Measurements from ENCODE around the gene AIFM1. TPM values are rescaled to one million over a fixed set of nuclear protein-coding genes. Genes with fewer than 3 reads are reported as not detected.
A peak's percentile ranks its signal among the peaks of the same experiment; 100 is the strongest.

Gene AIFM1
- total RNA-seq = 16.3 TPM

- peak; percentile 90 for DNase-seq
These were observed at the start of gene AIFM1 for GRCh38 chrX:130165703-130166502. Gene AIFM1 (minus strand): TSS chrX:130165841. CDS start chrX:130165656, 185 bp downstream.

- DNase-seq = no peak
These were observed 47.7 kb upstream of the AIFM1 start for GRCh38 chrX:130213376-130213775.

DNA sequence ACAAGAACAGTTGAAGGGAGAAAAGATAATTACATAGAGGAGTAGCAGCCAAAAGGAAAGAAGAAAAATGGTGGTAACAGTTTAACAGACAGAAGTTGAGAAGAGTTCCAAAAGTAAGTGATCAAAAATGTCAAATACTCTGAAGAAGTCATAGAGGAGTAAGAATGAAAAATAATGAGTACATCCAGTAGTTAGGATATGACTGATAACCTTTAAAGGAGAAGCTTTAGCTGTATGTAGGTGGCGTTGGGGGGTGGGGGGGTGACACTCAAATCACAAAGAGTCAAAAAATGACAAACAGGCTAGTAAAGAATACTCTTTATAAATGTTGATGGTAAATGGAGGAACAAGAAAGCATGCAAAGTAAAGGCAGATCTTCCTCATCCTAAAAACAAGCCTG is 46.7 kb upstream of the AIFM1 start:
- DNase-seq = no peak

DNA sequence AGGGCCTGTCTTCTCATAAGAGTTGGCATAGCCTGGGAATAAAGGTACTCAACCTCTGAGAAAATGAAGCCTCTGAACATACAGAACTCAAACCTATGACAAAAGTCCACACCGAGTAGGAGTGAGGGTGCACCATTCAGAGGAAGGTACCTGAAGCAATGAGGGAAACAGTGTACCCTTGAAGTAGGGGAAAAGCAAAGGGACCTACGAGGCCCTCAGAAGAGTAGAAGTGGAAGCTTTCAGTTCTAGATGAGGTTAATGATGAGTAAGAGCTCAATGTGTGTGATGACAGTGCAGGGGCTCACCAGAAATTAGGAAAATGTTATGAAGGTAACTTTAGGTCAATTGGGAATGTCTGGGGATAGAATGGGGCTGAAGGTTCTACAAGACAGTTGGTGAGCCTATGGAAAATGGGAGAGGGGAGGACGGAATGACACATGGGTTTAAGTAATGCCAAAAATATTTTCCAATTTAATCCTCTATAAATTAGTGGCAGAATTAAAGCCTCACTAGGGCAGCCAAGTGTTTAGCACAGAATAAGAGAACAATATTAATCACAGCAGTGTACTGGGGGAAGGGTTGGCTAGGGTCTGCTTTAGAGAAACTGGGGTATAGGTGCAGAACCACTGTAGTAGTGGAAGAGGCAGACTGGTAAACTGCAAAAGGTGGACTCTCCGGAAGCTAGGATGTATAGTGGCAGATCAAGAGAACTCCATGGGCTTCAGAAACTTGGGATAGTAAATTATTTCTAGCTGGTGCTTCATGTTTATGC is 46.0 kb upstream of the AIFM1 start:
- DNase-seq = no peak

- no peak for DNase-seq
These were observed 39.0 kb upstream of the AIFM1 start for GRCh38 chrX:130204647-130205046.

- no peak for DNase-seq
These were observed 31.8 kb upstream of the AIFM1 start for GRCh38 chrX:130197464-130197863.

GRCh38 chrX:130196466-130196865 is 30.8 kb upstream of the AIFM1 start:
- DNase-seq = peak; percentile 53

DNA sequence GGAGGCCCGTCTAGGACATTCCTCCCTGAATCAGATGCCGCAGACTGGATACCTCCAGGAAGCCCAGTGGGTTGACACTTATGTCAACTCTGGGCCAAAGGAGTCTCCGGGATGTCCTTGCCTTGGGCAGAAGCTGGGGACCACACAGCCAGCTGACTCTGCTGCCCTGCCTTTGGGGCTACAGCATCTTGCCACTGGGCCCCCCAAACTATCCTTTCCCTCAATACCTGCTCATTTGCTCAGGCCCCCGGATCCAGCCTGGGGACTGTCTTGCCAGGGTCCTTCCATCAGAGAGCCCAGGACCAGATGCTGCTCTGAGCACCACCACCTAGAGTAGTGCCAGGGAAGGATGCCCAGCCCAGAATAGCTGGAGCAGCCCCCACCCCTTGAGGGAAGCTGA is 25.2 kb upstream of the AIFM1 start:
- DNase-seq = no peak

- peak; percentile 31 for DNase-seq
These were observed 21.0 kb upstream of the AIFM1 start for GRCh38 chrX:130186651-130187050.

DNA sequence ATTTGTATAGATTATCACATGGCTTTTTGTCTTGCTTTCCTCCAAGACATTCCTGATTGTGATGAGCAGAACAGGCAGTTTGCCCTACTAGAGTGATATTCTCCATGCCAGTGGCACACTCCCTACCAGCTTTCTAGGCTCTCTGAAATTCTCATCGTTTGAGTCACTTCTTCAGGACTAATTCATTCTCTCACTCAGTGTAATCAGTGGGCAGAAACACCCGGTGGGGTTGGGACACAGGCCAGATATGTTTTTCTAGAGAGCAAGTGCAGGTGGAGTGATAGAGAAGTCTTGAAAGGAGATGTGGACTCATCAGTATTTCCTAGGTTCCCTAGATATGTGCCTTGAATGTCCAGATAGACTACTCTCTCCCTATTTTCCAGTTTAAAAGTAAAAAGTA is 19.2 kb upstream of the AIFM1 start:
- DNase-seq = no peak

DNA sequence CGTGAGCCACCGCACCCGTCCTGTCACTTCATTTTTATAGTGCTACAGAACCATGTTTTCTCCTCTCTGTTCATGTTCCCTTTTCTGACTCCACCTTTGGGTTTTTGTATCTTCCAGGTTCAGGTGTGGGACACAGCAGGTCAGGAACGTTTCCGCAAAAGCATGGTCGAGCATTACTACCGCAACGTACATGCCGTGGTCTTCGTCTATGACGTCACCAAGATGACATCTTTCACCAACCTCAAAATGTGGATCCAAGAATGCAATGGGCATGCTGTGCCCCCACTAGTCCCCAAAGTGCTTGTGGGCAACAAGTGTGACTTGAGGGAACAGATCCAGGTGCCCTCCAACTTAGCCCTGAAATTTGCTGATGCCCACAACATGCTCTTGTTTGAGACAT is 18.5 kb upstream of the AIFM1 start:
- no peak for DNase-seq

DNA sequence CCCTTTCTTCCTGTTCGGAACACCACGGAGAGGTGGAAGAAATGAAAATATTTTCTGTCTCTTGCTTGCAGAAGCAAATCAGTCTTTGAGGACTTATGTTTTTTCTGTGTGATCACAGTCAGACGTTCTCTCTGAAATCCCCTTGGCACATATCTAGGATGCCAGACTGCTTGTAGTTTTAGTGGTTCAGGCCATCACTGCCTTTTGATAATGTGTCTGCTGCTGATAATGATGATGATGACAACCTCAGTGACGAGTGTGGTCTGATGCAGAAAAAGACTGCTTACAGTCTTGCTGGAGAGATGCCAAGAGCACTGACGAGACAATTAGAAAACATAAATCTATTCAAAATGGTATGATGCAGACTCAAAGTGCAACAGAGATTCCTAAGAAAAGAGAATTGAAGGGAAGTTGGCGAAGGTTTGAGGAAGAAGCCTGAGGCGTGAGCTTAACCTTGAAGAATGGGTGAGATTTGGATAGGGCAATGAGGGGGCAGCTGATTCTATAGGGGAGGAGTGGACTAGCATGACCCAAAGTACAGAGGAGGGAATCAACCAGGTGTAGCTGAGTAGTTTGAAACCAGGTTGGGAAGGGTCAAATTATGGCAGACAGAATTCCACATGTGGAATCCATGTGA is 14.1 kb upstream of the AIFM1 start:
- no peak for DNase-seq

DNA sequence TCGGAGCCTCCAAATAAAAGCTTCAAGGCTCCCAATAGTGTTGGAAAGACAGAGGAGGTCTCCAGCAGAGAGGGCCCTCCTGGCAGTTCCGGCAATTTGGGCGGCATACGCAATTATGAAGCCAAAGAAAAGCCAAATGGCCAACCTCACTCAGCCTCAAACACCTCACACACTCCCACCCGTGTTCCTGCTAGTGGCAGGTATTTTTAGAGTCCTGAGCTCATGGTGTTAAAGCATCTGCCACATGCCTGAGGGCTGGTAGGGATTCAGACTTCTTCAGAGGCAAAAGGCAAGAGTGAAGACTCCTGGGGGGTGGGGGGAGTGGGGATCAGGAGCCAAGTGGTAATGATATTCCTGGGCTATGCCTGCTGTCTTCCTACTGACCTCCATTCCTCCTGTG is 13.5 kb upstream of the AIFM1 start:
- DNase-seq = no peak

GRCh38 chrX:130176942-130177341 is 11.3 kb upstream of the AIFM1 start:
- DNase-seq = no peak

- no peak for DNase-seq
These were observed 10.7 kb upstream of the AIFM1 start for GRCh38 chrX:130176354-130176776.

GRCh38 chrX:130174937-130175336 is 9.3 kb upstream of the AIFM1 start:
- no peak for DNase-seq

DNA sequence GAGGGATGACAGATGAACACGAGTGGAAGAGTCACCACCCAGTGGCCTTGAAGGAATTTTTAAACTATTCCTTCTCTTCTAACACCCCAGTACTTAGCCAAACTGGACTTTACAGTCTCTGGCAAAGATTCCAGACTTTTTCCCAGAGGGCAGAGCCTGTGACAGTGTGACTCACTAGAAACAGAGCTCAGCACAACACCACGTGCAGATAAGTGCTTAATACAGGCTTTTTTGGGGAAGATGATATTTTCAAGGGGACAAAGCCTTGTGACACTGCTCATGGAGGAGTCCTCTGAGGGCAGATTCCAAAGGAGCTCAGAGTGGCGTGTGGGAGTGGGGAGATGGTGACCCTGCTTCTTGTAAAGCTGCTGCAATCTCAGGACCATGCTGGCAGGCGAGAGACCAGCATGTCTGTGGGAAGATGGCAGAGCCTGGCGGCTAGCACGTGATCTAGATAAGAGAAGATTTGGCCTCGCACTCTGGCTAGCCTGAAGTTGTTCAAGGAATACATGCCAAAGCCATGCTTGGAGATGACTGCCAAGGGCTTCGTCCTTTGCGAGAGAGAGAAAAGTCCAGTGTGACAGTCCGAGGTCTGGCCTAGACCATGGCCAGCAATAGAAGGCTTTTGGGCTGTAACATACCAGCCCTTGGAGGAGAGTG is 8.5 kb upstream of the AIFM1 start:
- DNase-seq = no peak

- no peak for DNase-seq
These were observed 7.7 kb upstream of the AIFM1 start for GRCh38 chrX:130173190-130173895.

DNA sequence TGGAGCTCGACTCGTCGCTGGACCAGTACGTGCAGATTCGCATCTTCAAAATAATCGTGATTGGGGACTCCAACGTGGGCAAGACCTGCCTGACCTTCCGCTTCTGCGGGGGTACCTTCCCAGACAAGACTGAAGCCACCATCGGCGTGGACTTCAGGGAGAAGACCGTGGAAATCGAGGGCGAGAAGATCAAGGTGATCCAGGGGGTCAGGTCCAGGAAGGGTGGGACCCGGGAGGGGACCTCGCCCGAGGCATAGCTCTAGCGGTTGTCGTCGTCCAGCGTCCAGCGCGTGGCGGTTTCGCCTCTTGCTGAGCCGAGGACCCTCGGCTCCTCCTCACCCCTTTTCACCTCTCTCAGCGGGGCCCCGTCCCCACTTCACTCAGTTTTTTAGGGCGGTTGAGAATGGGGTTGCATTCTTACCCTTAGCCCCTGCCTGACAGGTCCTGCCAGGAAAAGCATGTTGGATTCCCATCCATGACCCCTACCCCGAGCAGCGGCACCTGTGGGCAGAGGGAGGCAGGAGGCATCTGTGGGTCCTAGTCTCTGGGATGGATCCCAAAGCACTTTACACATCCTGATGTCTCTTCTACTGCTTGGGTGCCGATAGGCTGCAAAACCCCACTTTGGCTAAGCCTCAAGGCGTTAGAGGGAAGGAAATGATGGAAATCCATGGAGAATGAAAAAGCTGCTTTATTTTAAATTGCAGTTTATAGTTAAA is 6.6 kb upstream of the AIFM1 start:
- DNase-seq = no peak

DNA sequence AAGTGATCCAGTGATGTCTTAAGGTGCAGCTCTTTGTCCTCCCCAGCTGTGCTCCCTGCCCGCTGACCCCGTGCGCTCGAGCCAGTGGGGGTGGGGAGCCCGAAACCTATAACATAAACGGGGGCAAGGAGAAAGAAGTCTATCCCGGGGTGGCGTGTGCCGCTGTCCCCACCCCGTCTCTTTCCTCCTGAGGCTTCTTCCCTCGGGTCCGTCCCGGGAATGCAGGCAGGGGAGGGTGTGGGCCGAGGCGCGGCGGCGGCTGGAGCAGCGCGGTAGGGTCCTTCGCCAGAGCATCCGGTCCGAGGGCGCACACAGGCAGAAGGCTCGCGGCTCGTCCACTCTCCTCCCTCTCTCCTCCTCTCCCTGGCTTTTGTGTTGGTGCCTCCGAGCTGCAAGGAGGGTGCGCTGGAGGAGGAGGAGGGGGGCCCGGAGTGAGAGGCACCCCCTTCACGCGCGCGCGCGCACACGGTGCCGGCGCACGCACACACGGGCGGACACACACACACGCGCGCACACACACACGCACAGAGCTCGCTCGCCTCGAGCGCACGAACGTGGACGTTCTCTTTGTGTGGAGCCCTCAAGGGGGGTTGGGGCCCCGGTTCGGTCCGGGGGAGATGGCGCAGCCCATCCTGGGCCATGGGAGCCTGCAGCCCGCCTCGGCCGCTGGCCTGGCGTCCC is 5.9 kb upstream of the AIFM1 start, which contains the start of gene RAB33A:
RAB33A (plus strand) TSS at position 517 of the 681 bp plus-strand sequence; CDS start at position 618, 101 bp downstream.
- no peak for DNase-seq
